ENCODE measurements around the gene SPOCK3. TPM values are rescaled to one million over a fixed set of nuclear protein-coding genes. Genes with fewer than 3 reads are reported as not detected.
A peak's percentile ranks its signal among the peaks of the same experiment; 100 is the strongest.

SPOCK3 gene
- total and polyA plus RNA-seq, 2 of the 13 experiments (the other 11 are each of a cell fraction or from before 2014, with no cell fraction given), result not detected

GRCh38 chr4:167176723-167177367 lies 57.4 kb downstream of the SPOCK3 start (continued):
- TF ChIP-seq REST (IDR thresholded peaks at IDR 0.05; ENCODE audit: borderline replicate concordance in 1 of 2, low read depth in 1 of 2, low read length in 2 of 2) (no peak), ZNF607 (CRISPR knock-in tag; IDR thresholded peaks at IDR 0.05; ENCODE audit: borderline replicate concordance) (no peak), ZNF629 (CRISPR knock-in tag; conservative IDR thresholded peaks at IDR 0.05) (no peak), ARNT (IDR thresholded peaks at IDR 0.05) (no peak), ELK4 (CRISPR knock-in tag; IDR thresholded peaks at IDR 0.05; ENCODE audit: borderline replicate concordance) (no peak), DBP (CRISPR knock-in tag; IDR thresholded peaks at IDR 0.05; ENCODE audit: not compliant biosample characterization) (no peak), CBX5 (CRISPR knock-in tag; IDR thresholded peaks at IDR 0.05; ENCODE audit: borderline replicate concordance) (0 out of 2 replicates have a peak, but pooled peaks have one; percentile 29), GATAD2A (CRISPR knock-in tag; IDR thresholded peaks at IDR 0.05) (no peak; the same call in 1 of the 2 replicates), NCOR1 (IDR thresholded peaks at IDR 0.05; ENCODE audit: borderline replicate concordance, low read length) (no peak), NFE2 (CRISPR knock-in tag; IDR thresholded peaks at IDR 0.05) (no peak), ZNF83 (CRISPR knock-in tag; IDR thresholded peaks at IDR 0.05; ENCODE audit: borderline replicate concordance) (no peak), ZSCAN31 (CRISPR knock-in tag; IDR thresholded peaks at IDR 0.05; ENCODE audit: low read depth) (no peak), ZNF619 (CRISPR knock-in tag; IDR thresholded peaks at IDR 0.05) (no peak), DMTF1 (CRISPR knock-in tag; IDR thresholded peaks at IDR 0.05) (no peak), ZNF776 (CRISPR knock-in tag; IDR thresholded peaks at IDR 0.05) (no peak), NFYC (CRISPR knock-in tag; IDR thresholded peaks at IDR 0.05) (no peak)
- TF ChIP-seq, protein P1, sequence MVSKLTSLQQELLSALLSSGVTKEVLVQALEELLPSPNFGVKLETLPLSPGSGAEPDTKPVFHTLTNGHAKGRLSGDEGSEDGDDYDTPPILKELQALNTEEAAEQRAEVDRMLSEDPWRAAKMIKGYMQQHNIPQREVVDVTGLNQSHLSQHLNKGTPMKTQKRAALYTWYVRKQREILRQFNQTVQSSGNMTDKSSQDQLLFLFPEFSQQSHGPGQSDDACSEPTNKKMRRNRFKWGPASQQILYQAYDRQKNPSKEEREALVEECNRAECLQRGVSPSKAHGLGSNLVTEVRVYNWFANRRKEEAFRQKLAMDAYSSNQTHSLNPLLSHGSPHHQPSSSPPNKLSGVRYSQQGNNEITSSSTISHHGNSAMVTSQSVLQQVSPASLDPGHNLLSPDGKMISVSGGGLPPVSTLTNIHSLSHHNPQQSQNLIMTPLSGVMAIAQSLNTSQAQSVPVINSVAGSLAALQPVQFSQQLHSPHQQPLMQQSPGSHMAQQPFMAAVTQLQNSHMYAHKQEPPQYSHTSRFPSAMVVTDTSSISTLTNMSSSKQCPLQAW (CRISPR knock-in tag; IDR thresholded peaks at IDR 0.05), result no peak; the same call in 1 of the 2 replicates
- TF ChIP-seq, protein P2, sequence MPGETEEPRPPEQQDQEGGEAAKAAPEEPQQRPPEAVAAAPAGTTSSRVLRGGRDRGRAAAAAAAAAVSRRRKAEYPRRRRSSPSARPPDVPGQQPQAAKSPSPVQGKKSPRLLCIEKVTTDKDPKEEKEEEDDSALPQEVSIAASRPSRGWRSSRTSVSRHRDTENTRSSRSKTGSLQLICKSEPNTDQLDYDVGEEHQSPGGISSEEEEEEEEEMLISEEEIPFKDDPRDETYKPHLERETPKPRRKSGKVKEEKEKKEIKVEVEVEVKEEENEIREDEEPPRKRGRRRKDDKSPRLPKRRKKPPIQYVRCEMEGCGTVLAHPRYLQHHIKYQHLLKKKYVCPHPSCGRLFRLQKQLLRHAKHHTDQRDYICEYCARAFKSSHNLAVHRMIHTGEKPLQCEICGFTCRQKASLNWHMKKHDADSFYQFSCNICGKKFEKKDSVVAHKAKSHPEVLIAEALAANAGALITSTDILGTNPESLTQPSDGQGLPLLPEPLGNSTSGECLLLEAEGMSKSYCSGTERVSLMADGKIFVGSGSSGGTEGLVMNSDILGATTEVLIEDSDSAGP (CRISPR knock-in tag; IDR thresholded peaks at IDR 0.05; ENCODE audit: borderline replicate concordance), result no peak
